Left colon (tissue), 2 donors: ENCODE measurements around the gene YPEL5. TPM values are rescaled to one million over a fixed set of nuclear protein-coding genes. Genes with fewer than 3 reads are reported as not detected.
"Not testable (repeated sequence)": the region's sequence is repeated elsewhere in the genome, so short reads cannot be mapped to it uniquely, and the experiment has no call there.

Experiments
- ATAC-seq: fragments of 200-7000 bp; cut with Tn5 transposase; one replicate; pipeline ENCODE4 v1.9.1; 2020; ENCODE audit warnings: mild to moderate bottlenecking, moderate library complexity
- DNase-seq, 2 donors: peaks; one replicate each; pipeline ENCODE4 v3.0.0-alpha.2; 2020
- intact Hi-C, 2 donors: fragments of 100-400 bp; cut with DNase I in 1 of 2; cut with micrococcal nuclease in 1 of 2; formaldehyde crosslinking; loops; one replicate each; pipeline versions ENCODE4 v1.11.2 to v1.14.0; 2022; cut with DNase I, micrococcal nuclease
- long read RNA-seq: library from polyadenylated mRNA; unstranded; transcript quantifications from one replicate; pipeline ENCODE4 v2.0.0, GENCODE V29; 2021
- total RNA-seq, 2 donors: library from RNA; stranded (reverse); fragmentation: NEBNext Ultra II Directional; extraction: Animal tissue kit (Norgen Biotek cat#: 25700); gene quantifications; one replicate each; pipeline ENCODE4 v1.2.1, GENCODE V29; 2021
- donor health status: DM: no; HTN: no; CAD: no.
- donor health status: DM: yes; HTN: yes; CAD: no.

The YPEL5 gene
- 10 to 100 TPM; 49.1 to 95.6 TPM for total RNA-seq
- long read RNA-seq, transcript YPEL5-202 (4 exons, 2,499 nt): minor isoform, 9 of 106 reads
- long read RNA-seq, transcript YPEL5-201 (3 exons, 2,182 nt): major isoform, 86 of 106 reads
- long read RNA-seq, partial matches to known transcripts: 0 of 106 reads
- long read RNA-seq, other reads (novel, unspliced or antisense): 6 of 106 reads

GRCh38 chr2:30146337-30147195, at the start of gene YPEL5:
YPEL5 (plus strand) TSS chr2:30147007; CDS start chr2:30156652, 9,645 bp downstream.
- DNase-seq: peak; percentile 100
- intact Hi-C loops: no loop called here

GRCh38 chr2:30098266-30099005, 48.4 kb upstream of the YPEL5 start:
- ATAC-seq: no peak
- no peak for DNase-seq
- intact Hi-C loops: no loop called here

More at GRCh38 chr2:30146337-30147195, at the start of gene YPEL5:
- peak; percentile 90 for ATAC-seq

- DNase-seq, intact Hi-C loops, ATAC-seq: not testable (repeated sequence)
These were observed 47.4 kb upstream of the YPEL5 start for GRCh38 chr2:30099366-30099765.

- ATAC-seq, intact Hi-C loops, DNase-seq: not testable (repeated sequence)
These were observed 46.1 kb upstream of the YPEL5 start for GRCh38 chr2:30100691-30101090.

- intact Hi-C loops: no loop called here
- ATAC-seq: no peak
- no peak for DNase-seq
These were observed 42.5 kb upstream of the YPEL5 start for GRCh38 chr2:30104307-30104706.

GRCh38 chr2:30105556-30105955, 41.3 kb upstream of the YPEL5 start:
- ATAC-seq: no peak
- DNase-seq: no peak
- intact Hi-C loops: no loop called here

GRCh38 chr2:30106543-30106942, 40.3 kb upstream of the YPEL5 start:
- DNase-seq (no peak), ATAC-seq (no peak)
- intact Hi-C loops: no loop called here

GRCh38 chr2:30108192-30108591, 38.6 kb upstream of the YPEL5 start:
- DNase-seq: no peak
- intact Hi-C loops: no loop called here
- no peak for ATAC-seq

- intact Hi-C loops: no loop called here
- DNase-seq (no peak), ATAC-seq (no peak)
These were observed 38.0 kb upstream of the YPEL5 start for GRCh38 chr2:30108851-30109250.

- ATAC-seq (no peak), DNase-seq (no peak)
- intact Hi-C loops: no loop called here
These were observed 37.0 kb upstream of the YPEL5 start for GRCh38 chr2:30109856-30110255.

GRCh38 chr2:30110773-30111172, 36.0 kb upstream of the YPEL5 start:
- DNase-seq: no peak
- no peak for ATAC-seq
- intact Hi-C loops: no loop called here

GRCh38 chr2:30111186-30111585, 35.6 kb upstream of the YPEL5 start:
- DNase-seq, ATAC-seq, intact Hi-C loops: not testable (repeated sequence)

- intact Hi-C loops: no loop called here
- DNase-seq: no peak
- no peak for ATAC-seq
These were observed 34.2 kb upstream of the YPEL5 start for GRCh38 chr2:30112561-30112960.

GRCh38 chr2:30113617-30114293, 33.1 kb upstream of the YPEL5 start:
- intact Hi-C loops: no loop called here
- DNase-seq (no peak), ATAC-seq (no peak)

GRCh38 chr2:30115141-30115980, 31.4 kb upstream of the YPEL5 start:
- ATAC-seq: peak; percentile 90
- intact Hi-C loops: no loop called here
- peak; percentile 61 to 86 for DNase-seq

GRCh38 chr2:30115981-30116285, 30.9 kb upstream of the YPEL5 start:
- ATAC-seq (no peak), DNase-seq (no peak)
- intact Hi-C loops: no loop called here

- intact Hi-C loops: no loop called here
These were observed 24.4 kb upstream of the YPEL5 start for GRCh38 chr2:30122362-30122761.

More at GRCh38 chr2:30122362-30122761, 24.4 kb upstream of the YPEL5 start:
- no peak for DNase-seq
- no peak for ATAC-seq
